Measurements from ENCODE around the gene DENND6B. TPM values are rescaled to one million over a fixed set of nuclear protein-coding genes. Genes with fewer than 3 reads are reported as not detected.
"Not testable (repeated sequence)": the region's sequence is repeated elsewhere in the genome, so short reads cannot be mapped to it uniquely, and the experiment has no call there.

The DENND6B gene
- polyA plus RNA-seq, 1 donor from 2014 or later = 51.0 TPM

GRCh38 chr22:50323900-50324299, 2.9 kb downstream of the DENND6B start:
- H3K9me2 ChIP-seq (ENCODE audit: insufficient read depth, low read length) = no peaks in the 10 kb centered on the region
- no peaks in the 10 kb centered on the region for H4K20me1 ChIP-seq (ENCODE audit: insufficient read depth)

GRCh38 chr22:50322382-50323104, 4.3 kb downstream of the DENND6B start:
- H3K36me3 ChIP-seq (ENCODE audit: insufficient read depth, low read length); H3K4me2 ChIP-seq (ENCODE audit: low read length); H4K20me1 ChIP-seq (ENCODE audit: insufficient read depth); H3K4me3 ChIP-seq (ENCODE audit: low read length); H3K9me2 ChIP-seq (ENCODE audit: insufficient read depth, low read length); H3K9ac ChIP-seq (ENCODE audit: low read length); H3K27me3 ChIP-seq (ENCODE audit: insufficient read depth, low read depth, low read length); H2AFZ ChIP-seq (ENCODE audit: low read depth, low read length); H3K9me3 ChIP-seq (ENCODE audit: low read length); H3K27ac ChIP-seq (ENCODE audit: low read length); H3F3A ChIP-seq (ENCODE audit: insufficient read depth, low read length, poor library complexity, severe bottlenecking): not testable (repeated sequence)
- H3K79me2 ChIP-seq (replicated peaks; ENCODE audit: insufficient read depth, low read length) = peaks cover 17% of the 10 kb centered on the region

More at GRCh38 chr22:50323900-50324299, 2.9 kb downstream of the DENND6B start:
- TF ChIP-seq MXI1 (conservative IDR thresholded peaks at IDR 0.05; ENCODE audit: poor library complexity, severe bottlenecking) = no peak
- no peak for TF ChIP-seq SMC3 (conservative IDR thresholded peaks at IDR 0.05; ENCODE audit: poor library complexity)
- no peak for TF ChIP-seq EP300 (conservative IDR thresholded peaks at IDR 0.05; ENCODE audit: poor library complexity, severe bottlenecking)
- TF ChIP-seq POLR2AphosphoS5 (IDR thresholded peaks at IDR 0.05) = no peak
- TF ChIP-seq EZH2 (IDR thresholded peaks at IDR 0.05; ENCODE audit: borderline replicate concordance, insufficient read depth, low read length, poor library complexity, severe bottlenecking) = no peak
- TF ChIP-seq, protein P1, sequence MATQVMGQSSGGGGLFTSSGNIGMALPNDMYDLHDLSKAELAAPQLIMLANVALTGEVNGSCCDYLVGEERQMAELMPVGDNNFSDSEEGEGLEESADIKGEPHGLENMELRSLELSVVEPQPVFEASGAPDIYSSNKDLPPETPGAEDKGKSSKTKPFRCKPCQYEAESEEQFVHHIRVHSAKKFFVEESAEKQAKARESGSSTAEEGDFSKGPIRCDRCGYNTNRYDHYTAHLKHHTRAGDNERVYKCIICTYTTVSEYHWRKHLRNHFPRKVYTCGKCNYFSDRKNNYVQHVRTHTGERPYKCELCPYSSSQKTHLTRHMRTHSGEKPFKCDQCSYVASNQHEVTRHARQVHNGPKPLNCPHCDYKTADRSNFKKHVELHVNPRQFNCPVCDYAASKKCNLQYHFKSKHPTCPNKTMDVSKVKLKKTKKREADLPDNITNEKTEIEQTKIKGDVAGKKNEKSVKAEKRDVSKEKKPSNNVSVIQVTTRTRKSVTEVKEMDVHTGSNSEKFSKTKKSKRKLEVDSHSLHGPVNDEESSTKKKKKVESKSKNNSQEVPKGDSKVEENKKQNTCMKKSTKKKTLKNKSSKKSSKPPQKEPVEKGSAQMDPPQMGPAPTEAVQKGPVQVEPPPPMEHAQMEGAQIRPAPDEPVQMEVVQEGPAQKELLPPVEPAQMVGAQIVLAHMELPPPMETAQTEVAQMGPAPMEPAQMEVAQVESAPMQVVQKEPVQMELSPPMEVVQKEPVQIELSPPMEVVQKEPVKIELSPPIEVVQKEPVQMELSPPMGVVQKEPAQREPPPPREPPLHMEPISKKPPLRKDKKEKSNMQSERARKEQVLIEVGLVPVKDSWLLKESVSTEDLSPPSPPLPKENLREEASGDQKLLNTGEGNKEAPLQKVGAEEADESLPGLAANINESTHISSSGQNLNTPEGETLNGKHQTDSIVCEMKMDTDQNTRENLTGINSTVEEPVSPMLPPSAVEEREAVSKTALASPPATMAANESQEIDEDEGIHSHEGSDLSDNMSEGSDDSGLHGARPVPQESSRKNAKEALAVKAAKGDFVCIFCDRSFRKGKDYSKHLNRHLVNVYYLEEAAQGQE (IDR thresholded peaks at IDR 0.05; ENCODE audit: borderline replicate concordance) = no peak
- TF ChIP-seq, protein P2, sequence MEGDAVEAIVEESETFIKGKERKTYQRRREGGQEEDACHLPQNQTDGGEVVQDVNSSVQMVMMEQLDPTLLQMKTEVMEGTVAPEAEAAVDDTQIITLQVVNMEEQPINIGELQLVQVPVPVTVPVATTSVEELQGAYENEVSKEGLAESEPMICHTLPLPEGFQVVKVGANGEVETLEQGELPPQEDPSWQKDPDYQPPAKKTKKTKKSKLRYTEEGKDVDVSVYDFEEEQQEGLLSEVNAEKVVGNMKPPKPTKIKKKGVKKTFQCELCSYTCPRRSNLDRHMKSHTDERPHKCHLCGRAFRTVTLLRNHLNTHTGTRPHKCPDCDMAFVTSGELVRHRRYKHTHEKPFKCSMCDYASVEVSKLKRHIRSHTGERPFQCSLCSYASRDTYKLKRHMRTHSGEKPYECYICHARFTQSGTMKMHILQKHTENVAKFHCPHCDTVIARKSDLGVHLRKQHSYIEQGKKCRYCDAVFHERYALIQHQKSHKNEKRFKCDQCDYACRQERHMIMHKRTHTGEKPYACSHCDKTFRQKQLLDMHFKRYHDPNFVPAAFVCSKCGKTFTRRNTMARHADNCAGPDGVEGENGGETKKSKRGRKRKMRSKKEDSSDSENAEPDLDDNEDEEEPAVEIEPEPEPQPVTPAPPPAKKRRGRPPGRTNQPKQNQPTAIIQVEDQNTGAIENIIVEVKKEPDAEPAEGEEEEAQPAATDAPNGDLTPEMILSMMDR (IDR thresholded peaks at IDR 0.05; ENCODE audit: poor library complexity, severe bottlenecking) = no peak
- TF ChIP-seq TAF1 (IDR thresholded peaks at IDR 0.05; ENCODE audit: low read depth) = no peak
- TF ChIP-seq RAD21 (conservative IDR thresholded peaks at IDR 0.05) = no peak
- H3K27ac ChIP-seq (ENCODE audit: low read length) = no peak overlapping the region
- H3F3A ChIP-seq (ENCODE audit: insufficient read depth, low read length, poor library complexity, severe bottlenecking) = no peaks in the 10 kb centered on the region
- H3K4me3 ChIP-seq (ENCODE audit: low read length) = no peak overlapping the region
- no peak overlapping the region for H2AFZ ChIP-seq (ENCODE audit: low read depth, low read length)
- H3K79me2 ChIP-seq (replicated peaks; ENCODE audit: insufficient read depth, low read length) = peaks cover 17% of the 10 kb centered on the region
- H3K9me3 ChIP-seq (ENCODE audit: low read length) = no peaks in the 10 kb centered on the region
- no peaks in the 10 kb centered on the region for H3K27me3 ChIP-seq (ENCODE audit: insufficient read depth, low read depth, low read length)
- no peaks in the 10 kb centered on the region for H3K36me3 ChIP-seq (ENCODE audit: insufficient read depth, low read length)
- H3K9ac ChIP-seq (ENCODE audit: low read length) = no peak overlapping the region
- no peak overlapping the region for H3K4me2 ChIP-seq (ENCODE audit: low read length)
